ENCODE results near the gene KLHL22. TPM values are rescaled to one million over a fixed set of nuclear protein-coding genes. Genes with fewer than 3 reads are reported as not detected.
A peak's percentile ranks its signal among the peaks of the same experiment; 100 is the strongest.

KLHL22 gene
- total RNA-seq, 1 donor from 2014 or later, result 21.9 TPM

- Mint-ChIP-seq H3K4me3 (no peak overlapping the region), H3K9me3 (no peaks in the 10 kb centered on the region), H3K27ac (no peak overlapping the region), H3K27me3 (ENCODE audit: insufficient read depth) (no peaks in the 10 kb centered on the region), H3K4me1 (ENCODE audit: low read depth) (peaks cover 47% of the 10 kb centered on the region), H3K36me3 (ENCODE audit: low read depth) (peaks cover 14% of the 10 kb centered on the region)
- intact Hi-C loops (cut with micrococcal nuclease), result no loop called here
- DNase-seq (ENCODE audit: low spot score), result no peak
These were observed 36.0 kb upstream of the KLHL22 start for GRCh38 chr22:20531404-20532201.

GRCh38 chr22:20531154-20531403 is 35.5 kb upstream of the KLHL22 start:
- peaks cover 19% of the 10 kb centered on the region for H3K36me3 Mint-ChIP-seq (ENCODE audit: low read depth)
- DNase-seq (ENCODE audit: low spot score), result no peak
- no peak overlapping the region for H3K27ac Mint-ChIP-seq
- H3K9me3 Mint-ChIP-seq, result no peaks in the 10 kb centered on the region
- no peaks in the 10 kb centered on the region for H3K27me3 Mint-ChIP-seq (ENCODE audit: insufficient read depth)
- no peak overlapping the region for H3K4me3 Mint-ChIP-seq
- peaks cover 53% of the 10 kb centered on the region for H3K4me1 Mint-ChIP-seq (ENCODE audit: low read depth)
- intact Hi-C loops (cut with micrococcal nuclease), result no loop called here

GRCh38 chr22:20530368-20531153 is 35.0 kb upstream of the KLHL22 start:
- H3K27me3 Mint-ChIP-seq (ENCODE audit: insufficient read depth), result no peaks in the 10 kb centered on the region
- H3K9me3 Mint-ChIP-seq, result no peaks in the 10 kb centered on the region
- no peak for DNase-seq (ENCODE audit: low spot score)
- H3K4me1 Mint-ChIP-seq (ENCODE audit: low read depth), result peaks cover 53% of the 10 kb centered on the region
- intact Hi-C loops (cut with micrococcal nuclease), result no loop called here
- peak overlapping the region; percentile 36 for H3K27ac Mint-ChIP-seq
- peaks cover 19% of the 10 kb centered on the region for H3K36me3 Mint-ChIP-seq (ENCODE audit: low read depth)
- no peak overlapping the region for H3K4me3 Mint-ChIP-seq

- Mint-ChIP-seq H3K36me3 (ENCODE audit: low read depth) (peaks cover 21% of the 10 kb centered on the region), H3K4me3 (no peak overlapping the region), H3K27me3 (ENCODE audit: insufficient read depth) (no peaks in the 10 kb centered on the region), H3K27ac (no peak overlapping the region), H3K4me1 (ENCODE audit: low read depth) (peaks cover 53% of the 10 kb centered on the region), H3K9me3 (no peaks in the 10 kb centered on the region)
- no peak for DNase-seq (ENCODE audit: low spot score)
- intact Hi-C loops (cut with micrococcal nuclease), result loop anchor here (2.0 kb wide), 1 partner anchor 14 kb away; no protein-coding TSS in a partner anchor
These were observed 32.9 kb upstream of the KLHL22 start for GRCh38 chr22:20528405-20528978.

- H3K4me1 Mint-ChIP-seq (ENCODE audit: low read depth), result peaks cover 55% of the 10 kb centered on the region
- peaks cover 31% of the 10 kb centered on the region for H3K36me3 Mint-ChIP-seq (ENCODE audit: low read depth)
- intact Hi-C loops (cut with micrococcal nuclease), result no loop called here
- H3K9me3 Mint-ChIP-seq, result no peaks in the 10 kb centered on the region
- H3K4me3 Mint-ChIP-seq, result no peak overlapping the region
- DNase-seq (ENCODE audit: low spot score), result no peak
- H3K27me3 Mint-ChIP-seq (ENCODE audit: insufficient read depth), result no peaks in the 10 kb centered on the region
- peak overlapping the region; percentile 42 for H3K27ac Mint-ChIP-seq
These were observed 31.2 kb upstream of the KLHL22 start for GRCh38 chr22:20526628-20527355.

GRCh38 chr22:20526305-20526627 is 30.7 kb upstream of the KLHL22 start:
- Mint-ChIP-seq H3K9me3 (no peaks in the 10 kb centered on the region), H3K27ac (peak overlapping the region; percentile 21), H3K4me3 (no peak overlapping the region), H3K4me1 (ENCODE audit: low read depth) (peaks cover 50% of the 10 kb centered on the region), H3K36me3 (ENCODE audit: low read depth) (peaks cover 31% of the 10 kb centered on the region), H3K27me3 (ENCODE audit: insufficient read depth) (no peaks in the 10 kb centered on the region)
- intact Hi-C loops (cut with micrococcal nuclease), result no loop called here
- DNase-seq (ENCODE audit: low spot score), result no peak

- Mint-ChIP-seq H3K4me1 (ENCODE audit: low read depth) (peaks cover 51% of the 10 kb centered on the region), H3K27ac (no peak overlapping the region), H3K36me3 (ENCODE audit: low read depth) (peaks cover 37% of the 10 kb centered on the region), H3K4me3 (no peak overlapping the region), H3K9me3 (no peaks in the 10 kb centered on the region), H3K27me3 (ENCODE audit: insufficient read depth) (no peaks in the 10 kb centered on the region)
- DNase-seq (ENCODE audit: low spot score), result no peak
- intact Hi-C loops (cut with micrococcal nuclease), result no loop called here
These were observed 29.5 kb upstream of the KLHL22 start for GRCh38 chr22:20525048-20525447.

GRCh38 chr22:20524004-20524481 is 28.4 kb upstream of the KLHL22 start:
- Mint-ChIP-seq H3K27me3 (ENCODE audit: insufficient read depth) (no peaks in the 10 kb centered on the region), H3K9me3 (no peaks in the 10 kb centered on the region), H3K27ac (peak overlapping the region; percentile 86), H3K4me3 (no peak overlapping the region), H3K4me1 (ENCODE audit: low read depth) (peaks cover 53% of the 10 kb centered on the region), H3K36me3 (ENCODE audit: low read depth) (peaks cover 43% of the 10 kb centered on the region)
- no peak for DNase-seq (ENCODE audit: low spot score)
- intact Hi-C loops (cut with micrococcal nuclease), result no loop called here

GRCh38 chr22:20523086-20523983 is 27.7 kb upstream of the KLHL22 start:
- no peaks in the 10 kb centered on the region for H3K27me3 Mint-ChIP-seq (ENCODE audit: insufficient read depth)
- peak overlapping the region; percentile 47 for H3K27ac Mint-ChIP-seq
- peaks cover 56% of the 10 kb centered on the region for H3K4me1 Mint-ChIP-seq (ENCODE audit: low read depth)
- DNase-seq (ENCODE audit: low spot score), result no peak
- no peaks in the 10 kb centered on the region for H3K9me3 Mint-ChIP-seq
- intact Hi-C loops (cut with micrococcal nuclease), result loop anchor here (2.0 kb wide), 2 partner anchors 15 to 41 kb away; no protein-coding TSS in a partner anchor
- peak overlapping the region; percentile 19 for H3K4me3 Mint-ChIP-seq
- peaks cover 44% of the 10 kb centered on the region for H3K36me3 Mint-ChIP-seq (ENCODE audit: low read depth)

GRCh38 chr22:20522134-20523004 is 26.8 kb upstream of the KLHL22 start:
- H3K27ac Mint-ChIP-seq, result peak overlapping the region; percentile 64

GRCh38 chr22:20520093-20520511 is 24.5 kb upstream of the KLHL22 start:
- H3K27me3 Mint-ChIP-seq (ENCODE audit: insufficient read depth), result no peaks in the 10 kb centered on the region
- no peaks in the 10 kb centered on the region for H3K9me3 Mint-ChIP-seq
- H3K4me3 Mint-ChIP-seq, result no peak overlapping the region
- peaks cover 36% of the 10 kb centered on the region for H3K36me3 Mint-ChIP-seq (ENCODE audit: low read depth)
- no peak for DNase-seq (ENCODE audit: low spot score)
- intact Hi-C loops (cut with micrococcal nuclease), result no loop called here
- H3K4me1 Mint-ChIP-seq (ENCODE audit: low read depth), result peaks cover 56% of the 10 kb centered on the region
- peak overlapping the region; percentile 63 for H3K27ac Mint-ChIP-seq

More at GRCh38 chr22:20522134-20523004, 26.8 kb upstream of the KLHL22 start:
- Mint-ChIP-seq H3K4me3 (no peak overlapping the region), H3K36me3 (ENCODE audit: low read depth) (peaks cover 44% of the 10 kb centered on the region), H3K4me1 (ENCODE audit: low read depth) (peaks cover 61% of the 10 kb centered on the region), H3K27me3 (ENCODE audit: insufficient read depth) (no peaks in the 10 kb centered on the region), H3K9me3 (no peaks in the 10 kb centered on the region)
- DNase-seq (ENCODE audit: low spot score), result no peak
- intact Hi-C loops (cut with micrococcal nuclease), result loop anchor here (2.0 kb wide), 2 partner anchors 14 to 42 kb away; no protein-coding TSS in a partner anchor
